ENCODE results near the gene CD22.

Gene CD22

DNA sequence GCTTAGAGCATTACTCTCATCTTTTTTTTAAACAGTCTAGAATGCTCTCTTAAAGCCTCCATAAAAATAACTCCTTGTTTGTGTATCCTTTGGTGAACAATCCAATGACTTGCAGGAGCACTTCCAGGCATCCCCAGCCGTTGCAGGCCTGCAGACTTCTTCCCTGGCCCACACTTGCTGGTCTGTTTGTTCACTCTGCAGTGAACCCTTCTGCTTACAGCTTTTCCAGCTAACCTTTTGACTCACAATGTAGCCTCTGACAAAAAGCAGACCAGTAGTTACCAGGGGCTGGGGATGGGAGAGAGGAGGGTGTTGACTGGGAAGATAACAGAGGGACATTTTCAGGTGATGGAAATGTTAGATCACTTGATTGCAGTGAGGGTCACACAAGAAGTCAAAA, 51.0 kb downstream of the CD22 start:
- DNase-seq = no peak
- Histone ChIP-seq H3K36me3 (ENCODE audit: control insufficient read depth in 4 of 4, insufficient read depth in 4 of 4, low read length in 3 of 4) (no peaks in the 10 kb centered on the region), H3K27ac (ENCODE audit: insufficient read depth in 1 of 2, low read depth in 1 of 2, low read length in 2 of 2, poor library complexity in 1 of 2, severe bottlenecking in 2 of 2) (peak overlapping the region in 1 of 2 experiments; percentile 56), H3K27me3 (replicated peaks in 2 of 5; ENCODE audit: control insufficient read depth in 4 of 5, insufficient read depth in 5 of 5, low read length in 4 of 5) (peaks cover 0 to 6% (median 3%) of the 10 kb centered on the region in 5 experiments), H3K9me3 (ENCODE audit: control extremely low read depth in 1 of 5, control insufficient read depth in 4 of 5, insufficient read depth in 2 of 5, low read depth in 1 of 5, low read length in 4 of 5) (peaks cover 0 to 3% (median 0%) of the 10 kb centered on the region in 5 experiments), H3K4me1 (ENCODE audit: control extremely low read depth in 1 of 4, control insufficient read depth in 4 of 4, insufficient read depth in 4 of 4, low read length in 3 of 4) (no peaks in the 10 kb centered on the region), H3K4me3 (ENCODE audit: control insufficient read depth in 1 of 7, extremely low read depth in 1 of 7, insufficient read depth in 4 of 7, low read depth in 2 of 7, low read length in 6 of 7) (no peak overlapping the region)
- CTCF ChIA-PET = no interaction called here
- POLR2A ChIA-PET = no interaction called here
- WGBS (ENCODE audit: insufficient coverage) = 91% methylated on average over 1 of the region's 1 CpG

GRCh38 chr19:35380450-35381124, 51.6 kb downstream of the CD22 start:
- no peaks in the 10 kb centered on the region for H3K4me1 ChIP-seq (ENCODE audit: control extremely low read depth in 1 of 4, control insufficient read depth in 4 of 4, insufficient read depth in 4 of 4, low read length in 3 of 4)
- CTCF ChIA-PET = no interaction called here
- WGBS (ENCODE audit: insufficient coverage) = 80% methylated on average over 8 of the region's 9 CpGs
- no peak overlapping the region for H3K4me3 ChIP-seq (ENCODE audit: control insufficient read depth in 1 of 7, extremely low read depth in 1 of 7, insufficient read depth in 4 of 7, low read depth in 2 of 7, low read length in 6 of 7)
- peaks cover 0 to 6% (median 3%) of the 10 kb centered on the region in 5 experiments for H3K27me3 ChIP-seq (replicated peaks in 2 of 5; ENCODE audit: control insufficient read depth in 4 of 5, insufficient read depth in 5 of 5, low read length in 4 of 5)
- POLR2A ChIA-PET = interaction anchor here (0.7 kb wide), 1 partner anchor 87 kb away, joined by 3 read pairs; no protein-coding TSS in a partner anchor
- peaks cover 0 to 6% (median under 1%) of the 10 kb centered on the region in 5 experiments for H3K9me3 ChIP-seq (ENCODE audit: control extremely low read depth in 1 of 5, control insufficient read depth in 4 of 5, insufficient read depth in 2 of 5, low read depth in 1 of 5, low read length in 4 of 5)
- peak overlapping the region in 1 of 2 experiments; percentile 23 for H3K27ac ChIP-seq (ENCODE audit: insufficient read depth in 1 of 2, low read depth in 1 of 2, low read length in 2 of 2, poor library complexity in 1 of 2, severe bottlenecking in 2 of 2)
- peak in 1 of 3 donors; percentile 33 for DNase-seq
- H3K36me3 ChIP-seq (ENCODE audit: control insufficient read depth in 4 of 4, insufficient read depth in 4 of 4, low read length in 3 of 4) = no peaks in the 10 kb centered on the region

DNA sequence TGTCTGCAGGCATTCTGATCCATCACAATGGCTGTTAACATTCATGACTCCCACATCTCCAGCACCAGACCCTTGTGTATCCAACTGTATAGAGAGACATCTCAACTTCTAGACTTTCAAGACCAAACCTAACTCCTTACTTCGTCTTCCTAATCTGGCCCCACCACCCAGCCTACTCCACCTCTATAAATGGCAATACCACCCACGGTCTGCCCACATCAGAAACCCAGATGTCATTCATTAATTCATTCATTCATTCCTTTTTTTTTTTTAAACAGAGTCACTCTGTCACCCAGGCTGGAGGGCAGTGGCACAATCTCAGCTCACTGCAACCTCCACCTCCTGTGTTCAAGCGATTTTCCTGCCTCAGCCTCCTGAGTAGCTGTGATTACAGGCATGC, 52.3 kb downstream of the CD22 start:
- Histone ChIP-seq H3K27ac (ENCODE audit: insufficient read depth in 1 of 2, low read depth in 1 of 2, low read length in 2 of 2, poor library complexity in 1 of 2, severe bottlenecking in 2 of 2) (peak overlapping the region in 1 of 2 experiments; percentile 23), H3K4me3 (ENCODE audit: control insufficient read depth in 1 of 7, extremely low read depth in 1 of 7, insufficient read depth in 4 of 7, low read depth in 2 of 7, low read length in 6 of 7) (no peak overlapping the region), H3K36me3 (ENCODE audit: control insufficient read depth in 4 of 4, insufficient read depth in 4 of 4, low read length in 3 of 4) (no peaks in the 10 kb centered on the region), H3K9me3 (ENCODE audit: control extremely low read depth in 1 of 5, control insufficient read depth in 4 of 5, insufficient read depth in 2 of 5, low read depth in 1 of 5, low read length in 4 of 5) (peaks cover 0 to 7% (median 4%) of the 10 kb centered on the region in 5 experiments), H3K27me3 (replicated peaks in 2 of 5; ENCODE audit: control insufficient read depth in 4 of 5, insufficient read depth in 5 of 5, low read length in 4 of 5) (peaks cover 0 to 6% (median 3%) of the 10 kb centered on the region in 5 experiments), H3K4me1 (ENCODE audit: control extremely low read depth in 1 of 4, control insufficient read depth in 4 of 4, insufficient read depth in 4 of 4, low read length in 3 of 4) (no peaks in the 10 kb centered on the region)
- ChIA-PET CTCF (no interaction called here), POLR2A (no interaction called here)
- no peak for DNase-seq
- 91% methylated on average over 3 of the region's 3 CpGs for WGBS (ENCODE audit: insufficient coverage)

DNA sequence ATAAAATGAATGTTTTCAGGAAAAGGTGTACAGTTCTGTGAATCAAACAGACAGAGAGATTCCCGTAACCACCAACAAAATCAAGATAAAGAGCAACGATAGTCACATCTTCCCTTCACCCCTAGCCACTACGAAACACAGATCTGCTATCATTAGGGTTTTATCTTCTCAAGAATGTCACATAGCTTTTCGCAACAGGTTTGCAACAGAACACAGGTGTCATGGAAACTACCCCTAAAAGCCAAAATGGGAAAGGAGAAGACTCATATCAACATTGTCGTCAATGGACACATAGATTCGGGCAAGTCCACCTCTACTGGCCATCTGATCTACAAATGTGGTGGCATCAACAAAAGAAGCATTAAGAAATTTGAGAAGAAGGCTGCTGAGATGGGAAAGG, 52.9 kb downstream of the CD22 start:
- H3K4me1 ChIP-seq (ENCODE audit: control extremely low read depth in 1 of 4, control insufficient read depth in 4 of 4, insufficient read depth in 4 of 4, low read length in 3 of 4) = no peaks in the 10 kb centered on the region
- H3K4me3 ChIP-seq (ENCODE audit: control insufficient read depth in 1 of 7, extremely low read depth in 1 of 7, insufficient read depth in 4 of 7, low read depth in 2 of 7, low read length in 6 of 7) = no peak overlapping the region
- DNase-seq = no peak
- ChIA-PET CTCF (no interaction called here), POLR2A (no interaction called here)
- H3K9me3 ChIP-seq (ENCODE audit: control extremely low read depth in 1 of 5, control insufficient read depth in 4 of 5, insufficient read depth in 2 of 5, low read depth in 1 of 5, low read length in 4 of 5) = peaks cover 0 to 9% (median 4%) of the 10 kb centered on the region in 5 experiments
- no peaks in the 10 kb centered on the region for H3K36me3 ChIP-seq (ENCODE audit: control insufficient read depth in 4 of 4, insufficient read depth in 4 of 4, low read length in 3 of 4)
- peaks cover 0 to 6% (median 3%) of the 10 kb centered on the region in 5 experiments for H3K27me3 ChIP-seq (replicated peaks in 2 of 5; ENCODE audit: control insufficient read depth in 4 of 5, insufficient read depth in 5 of 5, low read length in 4 of 5)
- WGBS (ENCODE audit: insufficient coverage) = 97% methylated on average over 5 of the region's 6 CpGs
- H3K27ac ChIP-seq (ENCODE audit: insufficient read depth in 1 of 2, low read depth in 1 of 2, low read length in 2 of 2, poor library complexity in 1 of 2, severe bottlenecking in 2 of 2) = no peak overlapping the region

- Histone ChIP-seq H3K27me3 (replicated peaks in 2 of 5; ENCODE audit: control insufficient read depth in 4 of 5, insufficient read depth in 5 of 5, low read length in 4 of 5) (peaks cover 0 to 6% (median 3%) of the 10 kb centered on the region in 5 experiments), H3K4me1 (ENCODE audit: control extremely low read depth in 1 of 4, control insufficient read depth in 4 of 4, insufficient read depth in 4 of 4, low read length in 3 of 4) (no peaks in the 10 kb centered on the region), H3K9me3 (ENCODE audit: control extremely low read depth in 1 of 5, control insufficient read depth in 4 of 5, insufficient read depth in 2 of 5, low read depth in 1 of 5, low read length in 4 of 5) (peaks cover 0 to 9% (median 4%) of the 10 kb centered on the region in 5 experiments), H3K36me3 (ENCODE audit: control insufficient read depth in 4 of 4, insufficient read depth in 4 of 4, low read length in 3 of 4) (no peaks in the 10 kb centered on the region), H3K4me3 (ENCODE audit: control insufficient read depth in 1 of 7, extremely low read depth in 1 of 7, insufficient read depth in 4 of 7, low read depth in 2 of 7, low read length in 6 of 7) (no peak overlapping the region), H3K27ac (ENCODE audit: insufficient read depth in 1 of 2, low read depth in 1 of 2, low read length in 2 of 2, poor library complexity in 1 of 2, severe bottlenecking in 2 of 2) (no peak overlapping the region)
- ChIA-PET CTCF (no interaction called here), POLR2A (no interaction called here)
- 100% methylated on average over 2 of the region's 2 CpGs for WGBS (ENCODE audit: insufficient coverage)
- no peak for DNase-seq
These were observed 54.5 kb downstream of the CD22 start for GRCh38 chr19:35383536-35383935.

GRCh38 chr19:35388277-35389054, 59.5 kb downstream of the CD22 start:
- H3K4me3 ChIP-seq (ENCODE audit: control insufficient read depth in 1 of 7, extremely low read depth in 1 of 7, insufficient read depth in 4 of 7, low read depth in 2 of 7, low read length in 6 of 7) = no peak overlapping the region
- no peak for DNase-seq
- WGBS (ENCODE audit: insufficient coverage) = 92% methylated on average over 5 of the region's 6 CpGs
- POLR2A ChIA-PET = no interaction called here
- no peaks in the 10 kb centered on the region for H3K36me3 ChIP-seq (ENCODE audit: control insufficient read depth in 4 of 4, insufficient read depth in 4 of 4, low read length in 3 of 4)
- no peaks in the 10 kb centered on the region for H3K27me3 ChIP-seq (replicated peaks in 2 of 5; ENCODE audit: control insufficient read depth in 4 of 5, insufficient read depth in 5 of 5, low read length in 4 of 5)
- H3K9me3 ChIP-seq (ENCODE audit: control extremely low read depth in 1 of 5, control insufficient read depth in 4 of 5, insufficient read depth in 2 of 5, low read depth in 1 of 5, low read length in 4 of 5) = peaks cover 0 to 9% (median 4%) of the 10 kb centered on the region in 5 experiments
- CTCF ChIA-PET = interaction anchor here (0.7 kb wide), 1 partner anchor 80 kb away, joined by 3 read pairs; no protein-coding TSS in a partner anchor
- H3K27ac ChIP-seq (ENCODE audit: insufficient read depth in 1 of 2, low read depth in 1 of 2, low read length in 2 of 2, poor library complexity in 1 of 2, severe bottlenecking in 2 of 2) = no peak overlapping the region
- H3K4me1 ChIP-seq (ENCODE audit: control extremely low read depth in 1 of 4, control insufficient read depth in 4 of 4, insufficient read depth in 4 of 4, low read length in 3 of 4) = peaks cover 0 to 6% (median 5%) of the 10 kb centered on the region in 4 experiments

All from common myeloid progenitor, CD34-positive (primary cell).